NCI-H128 (cell line): ENCODE measurements around the gene OPN3.

ENCODE experiments used
- DNase-seq: peaks from one replicate; lab custom pipeline; 2025; ENCODE audit not compliant: unreplicated experiment; lab: John Stamatoyannopoulos, UW

Gene OPN3

DNA sequence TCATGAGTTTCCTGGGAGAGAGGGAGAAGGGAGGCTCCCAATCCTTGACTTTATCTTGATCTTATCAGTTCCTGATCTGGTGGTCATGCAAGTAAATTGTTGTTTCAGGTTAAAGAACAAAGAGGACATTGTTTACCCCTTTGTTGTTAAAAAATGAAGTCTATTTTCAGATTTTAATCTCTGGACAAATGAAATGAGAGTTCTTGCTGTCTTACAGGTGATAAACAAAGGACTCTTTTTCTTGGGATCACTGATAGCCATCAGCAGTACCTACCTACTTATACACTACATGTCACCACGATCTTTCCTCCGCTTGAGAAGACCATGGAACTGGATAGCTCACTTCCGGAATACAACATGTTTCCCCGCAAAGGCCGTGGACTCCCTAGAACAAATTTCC is 48.4 kb downstream of the OPN3 start:
- DNase-seq: no peak

DNA sequence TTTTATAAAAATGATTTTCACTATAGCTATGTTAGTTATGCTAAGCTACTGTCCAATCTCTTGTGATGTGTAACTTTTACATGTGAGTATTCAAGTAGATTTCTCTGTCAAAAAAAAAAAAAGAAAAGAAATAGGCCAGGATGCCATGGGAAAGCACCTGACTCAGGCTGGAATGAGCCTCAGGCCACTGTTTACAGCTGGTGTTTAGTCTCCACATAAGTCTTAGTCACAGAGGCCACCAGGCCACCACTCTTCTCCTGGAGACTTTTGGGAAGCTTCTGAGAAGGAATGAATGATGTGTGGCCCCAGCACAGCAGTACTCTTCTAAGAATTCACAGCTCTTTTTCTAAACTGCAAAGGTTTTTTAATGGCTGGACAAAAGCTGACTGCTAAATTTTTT is 48.9 kb downstream of the OPN3 start:
- no peak for DNase-seq

DNA sequence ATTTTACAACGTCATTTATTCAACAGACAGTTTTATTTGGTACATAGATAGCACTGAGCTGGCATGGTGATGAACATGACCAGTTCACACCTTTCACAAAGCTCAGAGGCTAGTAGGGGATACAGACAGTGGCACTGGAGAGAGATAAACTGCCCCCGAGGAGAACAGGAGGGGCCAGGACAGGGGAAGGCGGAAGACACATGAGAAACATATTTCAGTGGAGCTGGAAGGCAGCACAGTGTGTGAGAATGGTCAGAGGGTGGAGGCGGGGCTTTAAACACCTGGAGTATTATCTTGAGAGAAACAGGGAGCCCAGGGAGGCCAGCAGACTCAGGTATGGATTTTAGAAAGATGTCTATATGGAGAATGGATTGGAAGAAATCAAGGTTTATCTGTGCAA is 49.5 kb downstream of the OPN3 start:
- no peak for DNase-seq

DNA sequence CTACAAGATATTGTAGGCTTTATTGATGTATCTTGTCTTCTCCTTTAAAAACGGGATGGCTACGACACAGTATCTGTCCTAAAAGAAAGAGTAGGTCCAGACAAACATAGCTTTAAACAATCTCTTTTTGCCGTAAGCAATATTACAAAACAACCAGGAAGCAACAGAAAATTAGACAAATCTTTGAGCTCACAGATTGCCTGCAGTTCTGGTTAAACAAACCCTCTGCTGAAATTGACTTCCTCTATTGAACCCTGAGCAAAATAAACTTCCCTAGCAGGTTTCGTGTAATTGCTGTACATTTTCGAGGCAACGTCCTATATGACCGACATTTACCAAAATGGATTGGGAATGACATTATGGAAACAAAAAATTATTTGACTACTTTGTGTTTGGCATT is 50.6 kb downstream of the OPN3 start:
- no peak for DNase-seq

DNA sequence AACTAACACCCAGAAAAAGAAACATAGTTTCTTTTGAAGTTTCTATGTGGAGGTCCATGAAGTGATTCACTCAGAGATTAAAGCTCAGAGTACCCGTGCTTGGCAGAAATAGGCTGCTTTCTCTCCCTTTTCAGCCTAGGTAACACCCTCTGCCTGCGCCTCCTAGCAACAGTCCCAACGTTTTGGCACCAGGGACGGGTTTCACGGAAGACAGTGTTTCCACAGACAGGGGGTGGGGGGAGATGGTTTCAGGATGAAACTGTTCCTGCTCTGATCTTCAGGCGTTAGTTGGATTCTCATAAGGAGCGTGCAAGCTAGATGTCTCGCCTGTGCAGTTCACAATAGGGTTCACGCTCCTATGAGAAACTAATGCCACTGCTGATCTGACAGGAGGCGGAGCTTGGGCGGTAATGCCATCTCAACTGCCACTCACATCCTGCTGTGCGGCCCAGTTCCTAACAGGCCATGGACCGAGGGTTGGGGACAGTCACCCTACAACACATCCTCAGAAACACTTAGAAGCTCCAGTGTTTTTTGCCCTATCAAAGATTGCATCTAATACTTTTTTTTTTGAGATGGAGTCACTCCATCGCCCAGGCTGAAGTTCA is 53.2 kb downstream of the OPN3 start:
- no peak for DNase-seq

DNA sequence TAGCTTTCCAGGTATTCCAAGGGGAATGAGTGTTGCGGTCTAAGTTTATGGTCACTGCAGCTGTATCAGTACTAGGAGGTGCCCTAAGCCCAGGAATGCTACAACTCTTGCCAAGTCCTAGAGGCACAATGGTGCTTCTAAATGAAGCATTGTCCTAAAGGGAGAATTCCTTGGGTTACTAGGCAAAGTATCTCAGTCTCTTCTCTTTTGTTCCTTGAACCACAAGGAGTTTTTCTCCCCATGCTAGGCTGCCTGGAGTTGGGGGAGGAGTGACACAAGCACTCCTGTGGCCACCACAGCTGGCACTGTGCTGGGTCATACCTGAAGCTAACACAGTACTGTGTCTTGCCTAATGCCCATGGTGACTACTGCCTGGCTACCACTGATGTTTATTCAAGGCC is 57.2 kb downstream of the OPN3 start:
- DNase-seq: no peak

DNA sequence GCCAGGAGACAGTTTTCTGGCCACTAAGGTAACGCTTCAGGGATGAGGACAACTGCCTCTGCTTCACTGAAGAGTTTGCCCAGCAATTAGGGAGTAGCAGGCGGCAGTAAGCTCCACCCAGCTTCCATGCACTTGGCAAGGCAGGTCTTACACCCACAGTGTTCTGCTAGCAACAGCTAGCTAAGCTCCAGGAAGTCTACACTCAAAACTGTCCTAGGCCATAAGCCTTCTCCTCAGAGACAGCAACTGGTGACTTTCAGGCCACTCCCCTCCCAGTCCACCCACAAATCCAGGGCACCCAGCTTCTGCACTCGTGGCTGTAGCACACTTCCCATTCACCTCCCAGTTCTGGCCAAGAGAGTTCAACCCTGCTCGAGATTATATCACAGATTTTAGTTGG is 60.7 kb downstream of the OPN3 start:
- no peak for DNase-seq

DNA sequence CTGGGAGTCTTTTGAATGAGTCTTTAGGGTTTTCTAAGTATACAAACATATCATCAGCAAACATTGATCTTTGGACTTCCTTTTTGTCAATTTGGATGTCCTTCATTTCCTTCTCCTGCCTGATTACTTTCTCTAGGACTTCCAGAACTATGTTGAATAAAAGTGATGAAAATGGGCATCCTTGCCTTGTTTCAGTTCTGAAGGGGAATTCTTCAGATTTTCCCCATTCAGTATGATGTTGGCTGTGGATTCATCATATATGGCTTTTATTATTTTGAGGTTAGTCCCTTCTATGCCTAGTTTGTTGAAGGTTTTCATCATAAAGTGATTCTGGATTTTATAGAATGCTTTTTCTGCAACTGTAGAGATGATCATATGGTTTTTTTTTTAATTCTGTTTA is 66.0 kb downstream of the OPN3 start:
- no peak for DNase-seq

DNA sequence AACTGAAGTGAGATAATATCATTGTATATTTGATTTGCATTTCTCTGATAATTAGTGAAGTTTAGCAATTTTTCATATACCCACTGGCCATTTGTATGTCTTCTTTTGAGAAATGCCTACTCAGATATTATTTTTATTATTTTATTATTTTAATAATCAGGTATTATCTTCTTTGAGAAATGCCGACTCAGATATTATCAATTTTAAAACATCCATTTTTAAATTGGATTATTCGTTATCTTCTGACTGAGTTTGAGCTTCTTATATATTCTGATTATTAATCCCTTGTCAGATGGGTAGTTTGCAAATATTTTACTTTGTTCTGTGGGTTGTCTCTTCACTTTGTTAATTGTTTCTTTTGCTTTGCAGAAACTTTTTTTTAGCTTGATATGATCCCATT is 70.3 kb downstream of the OPN3 start:
- no peak for DNase-seq

DNA sequence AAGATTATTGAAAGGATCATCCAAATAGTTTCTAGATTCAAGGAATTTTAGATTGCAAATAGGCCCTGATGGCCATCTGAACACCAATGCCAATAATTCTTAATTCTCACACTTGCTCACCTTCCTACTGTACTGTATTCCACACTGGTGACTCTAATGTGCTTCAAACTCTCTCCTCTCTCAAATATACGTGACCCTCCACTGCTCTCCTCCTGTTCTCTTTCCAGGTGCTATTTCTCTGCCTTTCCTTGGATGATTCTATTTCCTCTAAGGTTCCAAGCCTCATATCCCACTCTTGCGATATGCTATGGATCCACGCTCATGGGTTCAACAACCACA is 79.4 kb downstream of the OPN3 start:
- DNase-seq: no peak

DNA sequence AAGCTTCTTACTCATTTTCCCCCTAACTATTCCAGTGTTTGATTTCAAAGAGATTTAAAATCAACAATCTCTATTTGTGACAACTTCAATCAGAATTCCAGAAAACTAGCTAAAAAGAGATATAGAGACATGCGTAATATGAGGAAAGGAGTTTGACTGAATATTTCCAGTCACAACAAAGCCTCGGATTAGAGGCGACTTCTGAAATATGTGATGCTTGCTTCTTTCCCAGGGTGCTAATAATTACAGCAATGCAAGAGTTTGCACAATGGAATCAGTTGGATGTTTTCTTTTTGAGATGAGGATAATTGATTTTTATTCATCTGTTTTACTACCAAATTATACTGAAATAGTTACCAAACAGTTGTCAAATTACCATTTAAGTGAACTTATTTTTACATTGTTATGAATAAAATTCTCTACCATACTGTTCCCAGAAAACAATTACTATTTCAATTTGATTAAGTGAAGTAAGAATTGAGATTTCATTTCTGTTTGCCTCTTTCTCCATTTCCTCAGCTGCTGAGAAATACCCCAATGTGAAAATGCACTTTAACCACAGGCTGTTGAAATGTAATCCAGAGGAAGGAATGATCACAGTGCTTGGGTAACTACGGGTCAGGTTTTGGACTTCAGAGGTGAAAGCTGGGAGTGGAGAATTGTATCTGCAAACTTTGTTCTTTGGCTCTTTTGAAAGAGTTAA is 79.9 kb downstream of the OPN3 start:
- no peak for DNase-seq

DNA sequence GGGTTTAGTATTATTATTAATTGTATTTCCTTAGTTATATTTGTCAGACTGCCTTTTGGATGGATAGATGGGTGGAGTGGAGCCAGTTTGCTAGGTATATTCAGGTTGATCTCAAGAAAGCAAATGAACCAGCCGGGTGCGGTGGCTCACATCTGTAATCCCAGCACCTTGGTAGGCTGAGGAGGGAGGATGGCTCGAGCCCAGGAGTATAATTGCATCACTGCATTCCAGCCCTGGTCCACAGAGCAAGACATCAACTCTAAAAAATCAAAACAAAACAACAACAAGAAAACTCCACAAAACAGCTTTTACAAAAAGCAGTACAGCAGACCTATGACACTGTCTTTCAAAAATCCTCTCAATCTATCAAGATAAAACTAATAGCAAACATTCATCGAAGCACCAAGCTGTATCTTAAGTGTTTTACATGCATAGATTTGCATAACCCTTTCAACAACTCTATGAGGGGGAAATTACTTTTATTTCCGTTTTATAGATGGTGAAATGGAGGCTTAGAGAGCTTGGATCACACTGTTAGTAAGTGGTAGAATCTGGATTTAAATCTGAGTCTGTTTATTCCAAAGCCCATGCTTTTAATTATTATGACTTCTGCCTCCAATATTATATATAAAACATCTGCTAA is 82.5 kb downstream of the OPN3 start:
- no peak for DNase-seq

DNA sequence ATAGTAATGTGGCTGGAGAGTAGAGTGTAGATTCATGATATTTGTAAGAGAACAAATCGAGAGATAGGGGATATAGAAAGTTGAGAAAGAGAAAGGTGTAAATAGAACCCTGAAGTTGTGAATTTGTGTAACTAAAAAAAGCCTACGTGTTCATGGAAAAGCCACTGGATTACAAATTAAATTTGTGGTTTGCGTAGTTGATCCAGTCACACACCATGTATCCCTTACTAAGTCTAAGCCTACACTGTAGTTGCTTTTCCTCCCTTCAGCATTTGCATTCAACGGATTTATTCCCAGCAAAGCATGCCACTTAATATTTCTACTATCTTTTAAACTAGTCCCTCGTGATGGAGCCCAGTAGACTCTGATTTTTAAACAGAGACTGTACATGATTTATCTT is 83.1 kb downstream of the OPN3 start:
- no peak for DNase-seq

DNA sequence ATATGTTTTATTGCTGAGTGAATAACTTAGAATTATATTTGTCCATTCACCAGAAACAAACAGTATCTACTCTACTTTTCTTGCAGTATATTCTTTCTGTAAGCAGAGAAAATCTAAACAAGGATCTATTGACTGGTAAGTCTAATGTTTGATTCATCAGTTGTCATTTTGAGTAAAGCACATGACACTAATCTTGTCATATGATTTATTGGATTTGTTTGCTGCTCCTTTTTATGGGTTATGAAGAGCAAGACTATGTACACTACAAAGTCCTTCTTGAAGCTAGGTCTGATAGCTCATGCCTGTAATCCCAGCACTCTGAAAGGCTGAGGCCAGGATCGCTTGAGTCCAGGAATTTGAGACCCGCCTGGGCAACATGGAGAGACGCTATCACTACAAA is 84.6 kb downstream of the OPN3 start:
- DNase-seq: no peak

DNA sequence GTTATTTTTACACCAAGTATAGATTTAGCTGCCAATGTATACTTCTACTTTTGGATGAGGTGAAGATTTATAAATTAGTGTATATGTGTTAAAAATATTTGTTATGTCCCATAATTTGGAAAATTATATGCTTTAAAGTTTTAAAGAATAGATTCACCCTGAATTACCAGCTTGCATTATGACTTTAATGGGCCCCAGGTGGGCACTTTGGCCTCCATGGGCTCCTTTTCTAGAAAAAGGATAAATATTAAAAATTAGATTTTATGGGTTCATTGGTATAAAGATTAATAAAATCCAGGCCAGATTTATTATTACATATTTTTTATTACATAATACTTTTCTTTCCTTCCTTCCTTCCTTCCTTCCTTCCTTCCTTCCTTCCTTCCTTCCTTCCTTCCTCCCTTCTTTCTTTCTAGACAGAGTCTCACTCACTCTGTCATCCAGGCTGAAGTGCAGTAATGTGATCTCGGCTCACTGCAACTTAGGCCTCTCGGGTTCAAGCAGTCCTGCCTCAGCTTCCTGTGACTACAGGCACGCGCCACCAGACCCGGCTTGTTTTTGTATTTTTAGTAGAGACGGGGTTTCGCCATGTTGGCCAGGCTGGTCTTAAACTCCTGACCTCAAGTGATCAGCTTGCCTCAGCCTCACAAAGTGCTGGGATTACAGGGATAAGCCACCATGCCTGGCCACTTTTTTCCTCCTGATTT is 86.1 kb downstream of the OPN3 start:
- DNase-seq: no peak

DNA sequence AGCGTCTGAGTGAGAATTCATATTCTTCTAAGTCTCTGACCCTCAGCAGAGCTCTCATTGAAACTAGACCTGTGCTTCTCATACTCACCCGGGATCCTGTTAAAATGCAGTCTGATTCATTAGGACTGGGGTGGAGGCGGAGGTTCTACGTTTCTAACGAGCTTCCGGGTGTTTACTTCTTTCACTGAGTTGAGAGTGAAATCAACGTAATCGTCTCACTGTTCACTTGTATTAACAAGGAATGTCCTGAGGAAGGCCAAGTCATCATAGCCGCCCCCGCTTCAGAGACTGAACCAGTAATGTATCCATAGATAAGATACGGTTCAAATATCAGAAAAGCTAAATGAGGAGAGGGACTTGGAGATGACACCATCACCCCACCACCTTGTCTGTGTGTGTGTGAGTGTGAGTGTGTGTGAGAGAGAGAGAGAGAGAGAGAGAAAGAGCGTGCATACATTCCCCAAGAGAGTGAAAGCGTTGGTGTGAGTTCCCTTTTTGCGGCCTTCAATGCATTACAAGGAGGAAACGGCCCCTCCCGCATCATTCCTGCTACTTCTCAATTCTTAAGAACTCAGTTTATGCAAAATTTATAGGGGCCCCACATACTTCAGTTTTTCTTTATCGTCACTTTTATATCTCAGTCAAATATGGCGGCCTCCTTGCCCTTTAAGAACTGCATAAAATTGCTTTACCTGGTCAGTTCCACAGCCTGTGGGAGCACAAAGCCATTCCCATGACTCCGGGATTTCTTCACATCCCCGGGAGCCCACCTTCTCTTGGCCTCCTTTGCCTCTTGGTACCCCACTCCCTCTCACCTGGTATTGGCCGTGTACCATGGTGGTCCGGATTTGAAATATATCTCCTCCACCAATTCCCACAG is 88.2 kb downstream of the OPN3 start:
- no peak for DNase-seq

DNA sequence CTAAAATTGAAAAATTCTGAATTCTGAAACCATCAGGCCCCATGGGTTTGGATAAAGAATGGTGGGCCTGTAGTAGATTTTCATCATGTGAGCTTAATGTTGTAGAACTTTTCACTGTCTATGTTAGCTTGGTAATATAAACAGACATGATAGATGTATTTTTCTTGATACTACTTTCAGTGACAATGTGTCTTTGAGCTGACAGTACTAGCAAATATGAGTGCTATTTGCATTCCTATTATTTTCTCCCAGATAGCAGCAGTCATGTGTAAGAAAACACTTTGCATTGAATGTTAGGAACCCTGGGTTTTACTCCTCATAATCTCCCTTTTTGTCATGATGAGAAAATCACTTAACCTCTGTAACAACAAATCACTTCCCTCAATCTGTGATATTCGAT is 89.9 kb downstream of the OPN3 start:
- DNase-seq: no peak

DNA sequence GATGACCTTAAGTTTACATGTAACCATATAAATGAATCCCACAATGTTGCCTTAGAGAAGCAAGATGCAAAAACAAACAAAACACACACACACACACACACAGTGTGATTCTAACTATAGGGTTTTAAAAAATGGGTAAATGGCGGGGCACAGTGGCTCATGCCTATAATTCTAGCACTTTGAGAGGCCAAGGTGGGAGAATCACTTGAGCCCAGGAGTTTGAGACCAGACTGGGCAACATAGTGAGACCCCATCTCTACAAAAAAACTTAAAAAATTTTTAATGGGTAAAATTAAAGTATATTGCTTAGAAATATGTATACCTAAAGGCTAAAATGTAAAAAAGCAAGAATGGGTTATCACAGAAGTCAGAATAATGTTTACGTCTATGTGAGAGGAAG is 92.2 kb downstream of the OPN3 start:
- no peak for DNase-seq
